ENCODE data around the gene SLC1A5.

DNA sequence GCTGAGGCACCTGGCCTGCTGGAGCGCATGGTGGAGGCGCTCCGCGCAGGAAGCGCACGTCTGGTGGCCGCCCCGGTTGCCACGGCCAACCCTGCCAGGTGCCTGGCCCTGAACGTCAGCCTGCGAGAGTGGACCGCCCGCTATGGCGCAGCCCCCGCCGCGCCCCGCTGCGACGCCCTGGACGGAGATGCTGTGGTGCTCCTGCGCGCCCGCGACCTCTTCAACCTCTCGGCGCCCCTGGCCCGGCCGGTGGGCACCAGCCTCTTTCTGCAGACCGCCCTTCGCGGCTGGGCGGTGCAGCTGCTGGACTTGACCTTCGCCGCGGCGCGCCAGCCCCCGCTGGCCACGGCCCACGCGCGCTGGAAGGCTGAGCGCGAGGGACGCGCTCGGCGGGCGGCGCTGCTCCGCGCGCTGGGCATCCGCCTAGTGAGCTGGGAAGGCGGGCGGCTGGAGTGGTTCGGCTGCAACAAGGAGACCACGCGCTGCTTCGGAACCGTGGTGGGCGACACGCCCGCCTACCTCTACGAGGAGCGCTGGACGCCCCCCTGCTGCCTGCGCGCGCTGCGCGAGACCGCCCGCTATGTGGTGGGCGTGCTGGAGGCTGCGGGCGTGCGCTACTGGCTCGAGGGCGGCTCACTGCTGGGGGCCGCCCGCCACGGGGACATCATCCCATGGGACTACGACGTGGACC, 32.4 kb downstream of the SLC1A5 start:
- TF ChIP-seq, protein P1, sequence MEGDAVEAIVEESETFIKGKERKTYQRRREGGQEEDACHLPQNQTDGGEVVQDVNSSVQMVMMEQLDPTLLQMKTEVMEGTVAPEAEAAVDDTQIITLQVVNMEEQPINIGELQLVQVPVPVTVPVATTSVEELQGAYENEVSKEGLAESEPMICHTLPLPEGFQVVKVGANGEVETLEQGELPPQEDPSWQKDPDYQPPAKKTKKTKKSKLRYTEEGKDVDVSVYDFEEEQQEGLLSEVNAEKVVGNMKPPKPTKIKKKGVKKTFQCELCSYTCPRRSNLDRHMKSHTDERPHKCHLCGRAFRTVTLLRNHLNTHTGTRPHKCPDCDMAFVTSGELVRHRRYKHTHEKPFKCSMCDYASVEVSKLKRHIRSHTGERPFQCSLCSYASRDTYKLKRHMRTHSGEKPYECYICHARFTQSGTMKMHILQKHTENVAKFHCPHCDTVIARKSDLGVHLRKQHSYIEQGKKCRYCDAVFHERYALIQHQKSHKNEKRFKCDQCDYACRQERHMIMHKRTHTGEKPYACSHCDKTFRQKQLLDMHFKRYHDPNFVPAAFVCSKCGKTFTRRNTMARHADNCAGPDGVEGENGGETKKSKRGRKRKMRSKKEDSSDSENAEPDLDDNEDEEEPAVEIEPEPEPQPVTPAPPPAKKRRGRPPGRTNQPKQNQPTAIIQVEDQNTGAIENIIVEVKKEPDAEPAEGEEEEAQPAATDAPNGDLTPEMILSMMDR (IDR thresholded peaks at IDR 0.05), result no peak
- no peak for TF ChIP-seq EP300 (IDR thresholded peaks at IDR 0.05; ENCODE audit: low read depth)
- no peak for TF ChIP-seq POLR2A (IDR thresholded peaks at IDR 0.05)
